Measurements from ENCODE around the gene HAO2.

HAO2 gene

GRCh38 chr1:119380983-119381662 is 12.5 kb downstream of the HAO2 start:
- no peak for DNase-seq (ENCODE audit: low read depth)

GRCh38 chr1:119384591-119384990 is 16.0 kb downstream of the HAO2 start:
- no peak for DNase-seq (ENCODE audit: low read depth)

GRCh38 chr1:119385650-119386049 is 17.1 kb downstream of the HAO2 start:
- DNase-seq (ENCODE audit: low read depth), result no peak

GRCh38 chr1:119387858-119388257 is 19.3 kb downstream of the HAO2 start:
- no peak for DNase-seq (ENCODE audit: low read depth)

GRCh38 chr1:119388450-119388849 is 19.9 kb downstream of the HAO2 start:
- no peak for DNase-seq (ENCODE audit: low read depth)

GRCh38 chr1:119390526-119390925 is 21.9 kb downstream of the HAO2 start:
- no peak for DNase-seq (ENCODE audit: low read depth)

GRCh38 chr1:119391749-119392148 is 23.2 kb downstream of the HAO2 start:
- no peak for DNase-seq (ENCODE audit: low read depth)

GRCh38 chr1:119394085-119394484 is 25.5 kb downstream of the HAO2 start:
- no peak for DNase-seq (ENCODE audit: low read depth)

- no peak for DNase-seq (ENCODE audit: low read depth)
Measured at GRCh38 chr1:119396982-119397381, 28.4 kb downstream of the HAO2 start.

- DNase-seq (ENCODE audit: low read depth), result no peak
Measured at GRCh38 chr1:119397986-119398385, 29.4 kb downstream of the HAO2 start.

- no peak for DNase-seq (ENCODE audit: low read depth)
Measured at GRCh38 chr1:119404736-119405135, 36.2 kb downstream of the HAO2 start.

GRCh38 chr1:119409731-119410130 is 41.1 kb downstream of the HAO2 start:
- no peak for DNase-seq (ENCODE audit: low read depth)

GRCh38 chr1:119410961-119411360 is 42.4 kb downstream of the HAO2 start:
- no peak for DNase-seq (ENCODE audit: low read depth)

- no peak for DNase-seq (ENCODE audit: low read depth)
Measured at GRCh38 chr1:119414950-119415349, 46.4 kb downstream of the HAO2 start, which contains the start of gene HSD3B2. TSS of gene HSD3B2 (plus strand) at chr1:119415150. CDS start at chr1:119415420, 270 bp downstream.

GRCh38 chr1:119416006-119416640 is 47.5 kb downstream of the HAO2 start:
- no peak for DNase-seq (ENCODE audit: low read depth)

- DNase-seq (ENCODE audit: low read depth), result no peak
Measured at GRCh38 chr1:119419109-119419508, 50.5 kb downstream of the HAO2 start.

- no peak for DNase-seq (ENCODE audit: low read depth)
Measured at GRCh38 chr1:119420638-119421037, 52.1 kb downstream of the HAO2 start.

- no peak for DNase-seq (ENCODE audit: low read depth)
Measured at GRCh38 chr1:119422631-119423030, 54.0 kb downstream of the HAO2 start.

GRCh38 chr1:119428991-119429390 is 60.4 kb downstream of the HAO2 start:
- no peak for DNase-seq (ENCODE audit: low read depth)

GRCh38 chr1:119429687-119430086 is 61.1 kb downstream of the HAO2 start:
- no peak for DNase-seq (ENCODE audit: low read depth)

- DNase-seq (ENCODE audit: low read depth), result no peak
Measured at GRCh38 chr1:119430486-119430885, 61.9 kb downstream of the HAO2 start.

- no peak for DNase-seq (ENCODE audit: low read depth)
Measured at GRCh38 chr1:119431836-119432235, 63.3 kb downstream of the HAO2 start.

GRCh38 chr1:119435052-119435451 is 66.5 kb downstream of the HAO2 start:
- no peak for DNase-seq (ENCODE audit: low read depth)

GRCh38 chr1:119438761-119439160 is 70.2 kb downstream of the HAO2 start:
- DNase-seq (ENCODE audit: low read depth), result no peak

All from stimulated activated CD4-positive, alpha-beta T cell treated with anti-CD3 and anti-CD28 coated beads, Interleukin-2, amount 100 ng/mL, for 4 hours (primary cell).